GM23338 (cell line): ENCODE data around the gene TIAM1. TPM values are rescaled to one million over a fixed set of nuclear protein-coding genes. Genes with fewer than 3 reads are reported as not detected.

Experiments
- ATAC-seq: fragments of 200-7000 bp; cut with Tn5 transposase; 3 replicates; pipeline ENCODE4 v1.9.1; 2020
- DNase-seq: peaks from one replicate; pipeline ENCODE4 v3.0.0-alpha.2; 2015; ENCODE audit warnings: low spot score
- H2AFZ ChIP-seq: fragments of 200-600 bp; sonication (generic); 2 replicates; pipeline ENCODE4 v1.8.0; 2016; ENCODE audit warnings: antibody characterized with exemption, mild to moderate bottlenecking, moderate library complexity
- H3F3A ChIP-seq: fragments of 200-600 bp; sonication (generic); replicated peaks from 2 replicates; pipeline ENCODE4 v1.8.0; 2017; ENCODE audit warnings: antibody characterized with exemption, mixed run types, low read depth
- H3K27ac ChIP-seq: fragments of 200-600 bp; sonication (generic); 2 replicates; pipeline ENCODE4 v1.6.1; 2016; ENCODE audit warnings: low read depth
- H3K27me3 ChIP-seq: fragments of 200-600 bp; sonication (generic); 2 replicates; pipeline ENCODE4 v1.8.0; 2016; ENCODE audit warnings: mild to moderate bottlenecking, mixed run types, moderate library complexity; ENCODE audit not compliant: insufficient read depth
- H3K36me3 ChIP-seq: fragments of 200-600 bp; sonication (generic); 2 replicates; pipeline ENCODE4 v1.8.0; 2016; ENCODE audit warnings: mild to moderate bottlenecking; ENCODE audit not compliant: insufficient read depth
- H3K4me1 ChIP-seq: fragments of 200-600 bp; sonication (generic); 2 replicates; pipeline ENCODE4 v1.8.0; 2016; ENCODE audit warnings: mild to moderate bottlenecking, moderate library complexity; ENCODE audit not compliant: insufficient read depth
- H3K4me2 ChIP-seq: fragments of 200-600 bp; sonication (generic); 2 replicates; pipeline ENCODE4 v1.7.1; 2017; ENCODE audit warnings: mixed run types
- H3K4me3 ChIP-seq: fragments of 200-600 bp; sonication (generic); 2 replicates; pipeline ENCODE4 v1.6.1; 2016; ENCODE audit warnings: mixed run types
- H3K79me2 ChIP-seq: fragments of 200-600 bp; sonication (generic); replicated peaks from 2 replicates; pipeline ENCODE4 v1.8.0; 2017; ENCODE audit warnings: mild to moderate bottlenecking; ENCODE audit not compliant: insufficient read depth
- H3K9me2 ChIP-seq: fragments of 200-600 bp; sonication (generic); 2 replicates; pipeline ENCODE4 v1.8.0; 2017; ENCODE audit not compliant: insufficient read depth
- H4K20me1 ChIP-seq: fragments of 200-600 bp; sonication (generic); replicated peaks from 2 replicates; pipeline ENCODE4 v1.8.0; 2017; ENCODE audit warnings: mild to moderate bottlenecking; ENCODE audit not compliant: insufficient read depth
- H3K27ac Mint-ChIP-seq: 2 replicates; pipeline ENCODE4 v1.8.0; 2020; ENCODE audit warnings: inconsistent platforms, mild to moderate bottlenecking, moderate library complexity, mixed read lengths
- H3K27me3 Mint-ChIP-seq: 3 replicates; pipeline ENCODE4 v1.8.0; 2022; ENCODE audit warnings: low read depth, mild to moderate bottlenecking, moderate library complexity, mixed read lengths, inconsistent platforms; ENCODE audit not compliant: insufficient read depth, poor library complexity
- H3K36me3 Mint-ChIP-seq: 3 replicates; pipeline ENCODE4 v1.8.0; 2021; ENCODE audit warnings: low read depth, mild to moderate bottlenecking, inconsistent platforms, moderate library complexity, mixed read lengths
- H3K4me1 Mint-ChIP-seq: 3 replicates; pipeline ENCODE4 v1.8.0; 2020; ENCODE audit warnings: mild to moderate bottlenecking, inconsistent platforms, mixed read lengths
- H3K4me3 Mint-ChIP-seq: 3 replicates; pipeline ENCODE4 v1.8.0; 2021; ENCODE audit warnings: moderate library complexity, mild to moderate bottlenecking, inconsistent platforms, mixed read lengths
- H3K9me3 Mint-ChIP-seq: 3 replicates; pipeline ENCODE4 v1.8.0; 2020; ENCODE audit warnings: moderate library complexity, mild to moderate bottlenecking, inconsistent platforms, mixed read lengths
- CREB1 ChIP-seq: fragments of 250-450 bp; sonication (Bioruptor Pico); IDR thresholded peaks from 2 replicates; pipeline ENCODE4 v1.5.0; 2020; ENCODE audit warnings: low read depth, mild to moderate bottlenecking, moderate library complexity
- EZH2 ChIP-seq: fragments of 200-600 bp; sonication (generic); IDR thresholded peaks from one replicate; pipeline ENCODE4 v1.8.0; 2017; ENCODE audit warnings: antibody characterized with exemption, mild to moderate bottlenecking, low read depth; ENCODE audit not compliant: unreplicated experiment
- EZH2phosphoT487 ChIP-seq: fragments of 200-600 bp; sonication (generic); IDR thresholded peaks from one replicate; pipeline ENCODE4 v1.8.1; 2018; ENCODE audit warnings: antibody characterized with exemption; ENCODE audit not compliant: unreplicated experiment
- NANOG ChIP-seq: IDR thresholded peaks from 2 replicates; pipeline ENCODE4 v1.6.1; 2016; ENCODE audit warnings: antibody characterized with exemption, borderline replicate concordance
- POLR2AphosphoS5 ChIP-seq: IDR thresholded peaks from 2 replicates; pipeline ENCODE4 v1.6.1; 2016; ENCODE audit warnings: antibody characterized with exemption, low read depth
- STAT1 ChIP-seq: IDR thresholded peaks from one replicate; pipeline ENCODE4 v1.6.1; 2016; ENCODE audit warnings: antibody characterized with exemption; ENCODE audit not compliant: unreplicated experiment
- ZNF114 ChIP-seq: fragments of 250-450 bp; sonication (Bioruptor Pico); IDR thresholded peaks from 2 replicates; pipeline ENCODE4 v1.5.0; 2020; ENCODE audit warnings: mild to moderate bottlenecking, moderate library complexity
- ZNF331 ChIP-seq: fragments of 250-450 bp; sonication (Bioruptor Pico); IDR thresholded peaks from 2 replicates; pipeline ENCODE4 v1.5.0; 2020; ENCODE audit warnings: low read depth, mild to moderate bottlenecking, moderate library complexity
- polyA plus RNA-seq: library from polyadenylated mRNA; unstranded; fragments of >200 nt; fragmentation: Nextera tagmentation; extraction: Ambion mirVana; gene quantifications from 2 replicates; pipeline ENCODE4 v1.2.1, GENCODE V29; 2016
- total RNA-seq: library from RNA; depleted of rRNA; stranded (reverse); fragments of >200 nt; shearing (Covaris generic); gene quantifications from 2 replicates; pipeline ENCODE4 v1.2.3, GENCODE V29; 2014
- TF ChIP-seq, protein P1 (sequence below): IDR thresholded peaks from one replicate; pipeline ENCODE4 v1.6.1; 2018; ENCODE audit warnings: antibody characterized with exemption; ENCODE audit not compliant: unreplicated experiment
- TF ChIP-seq, protein P2 (sequence below), 2 experiments: fragments of 200-600 bp in 1 of 2; sonication (generic) in 1 of 2; conservative IDR thresholded peaks; 2 replicates each; pipeline versions ENCODE4 v1.5.1 to v1.6.1; 2016 to 2017; ENCODE audit warnings: antibody characterized with exemption in 2 of 2, low read depth in 2 of 2, mild to moderate bottlenecking in 2 of 2, moderate library complexity in 1 of 2
- TF ChIP-seq, protein P3 (sequence below): IDR thresholded peaks from 2 replicates; pipeline ENCODE4 v1.6.1; 2016; ENCODE audit warnings: antibody characterized with exemption

TIAM1 gene
- total and polyA plus RNA-seq, 2 experiments from 2014 or later, result 18.5 to 20.0 TPM

DNA sequence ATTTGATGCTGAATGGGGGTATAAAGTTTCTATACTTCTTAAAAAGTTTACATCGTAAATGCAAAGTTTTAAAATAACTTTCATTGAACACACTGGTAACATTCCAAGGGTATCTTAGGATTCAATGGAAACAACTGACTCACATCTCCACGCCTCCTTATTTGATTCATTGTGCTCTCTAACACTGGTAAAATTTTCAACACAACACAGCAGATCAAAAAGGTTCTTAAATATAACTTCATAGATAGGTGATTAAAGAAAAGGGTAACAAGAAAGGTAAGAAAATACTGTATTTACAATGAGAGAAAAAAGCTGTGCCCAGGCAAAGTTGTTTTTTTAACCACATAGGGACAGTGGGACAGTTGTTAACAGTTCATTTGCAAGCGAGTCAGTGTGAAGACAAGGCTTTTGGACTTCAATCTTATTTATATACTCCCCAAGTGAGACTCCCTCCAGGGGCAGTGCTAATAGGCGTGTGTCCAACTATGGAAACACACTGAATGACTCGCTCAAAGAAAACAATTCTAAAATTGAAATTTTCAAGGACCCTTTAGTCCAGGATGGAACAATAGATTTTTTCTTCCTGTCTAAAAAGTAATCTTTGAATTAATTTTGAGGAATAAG lies 140.5 kb downstream of the TIAM1 start (continued):
- TF ChIP-seq, protein P1, sequence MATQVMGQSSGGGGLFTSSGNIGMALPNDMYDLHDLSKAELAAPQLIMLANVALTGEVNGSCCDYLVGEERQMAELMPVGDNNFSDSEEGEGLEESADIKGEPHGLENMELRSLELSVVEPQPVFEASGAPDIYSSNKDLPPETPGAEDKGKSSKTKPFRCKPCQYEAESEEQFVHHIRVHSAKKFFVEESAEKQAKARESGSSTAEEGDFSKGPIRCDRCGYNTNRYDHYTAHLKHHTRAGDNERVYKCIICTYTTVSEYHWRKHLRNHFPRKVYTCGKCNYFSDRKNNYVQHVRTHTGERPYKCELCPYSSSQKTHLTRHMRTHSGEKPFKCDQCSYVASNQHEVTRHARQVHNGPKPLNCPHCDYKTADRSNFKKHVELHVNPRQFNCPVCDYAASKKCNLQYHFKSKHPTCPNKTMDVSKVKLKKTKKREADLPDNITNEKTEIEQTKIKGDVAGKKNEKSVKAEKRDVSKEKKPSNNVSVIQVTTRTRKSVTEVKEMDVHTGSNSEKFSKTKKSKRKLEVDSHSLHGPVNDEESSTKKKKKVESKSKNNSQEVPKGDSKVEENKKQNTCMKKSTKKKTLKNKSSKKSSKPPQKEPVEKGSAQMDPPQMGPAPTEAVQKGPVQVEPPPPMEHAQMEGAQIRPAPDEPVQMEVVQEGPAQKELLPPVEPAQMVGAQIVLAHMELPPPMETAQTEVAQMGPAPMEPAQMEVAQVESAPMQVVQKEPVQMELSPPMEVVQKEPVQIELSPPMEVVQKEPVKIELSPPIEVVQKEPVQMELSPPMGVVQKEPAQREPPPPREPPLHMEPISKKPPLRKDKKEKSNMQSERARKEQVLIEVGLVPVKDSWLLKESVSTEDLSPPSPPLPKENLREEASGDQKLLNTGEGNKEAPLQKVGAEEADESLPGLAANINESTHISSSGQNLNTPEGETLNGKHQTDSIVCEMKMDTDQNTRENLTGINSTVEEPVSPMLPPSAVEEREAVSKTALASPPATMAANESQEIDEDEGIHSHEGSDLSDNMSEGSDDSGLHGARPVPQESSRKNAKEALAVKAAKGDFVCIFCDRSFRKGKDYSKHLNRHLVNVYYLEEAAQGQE, result no peak
- TF ChIP-seq EZH2phosphoT487 (no peak), CREB1 (CRISPR knock-in tag) (no peak), ZNF114 (no peak), STAT1 (no peak), POLR2AphosphoS5 (no peak), NANOG (no peak), ZNF331 (CRISPR knock-in tag) (no peak)
- TF ChIP-seq, protein P2, sequence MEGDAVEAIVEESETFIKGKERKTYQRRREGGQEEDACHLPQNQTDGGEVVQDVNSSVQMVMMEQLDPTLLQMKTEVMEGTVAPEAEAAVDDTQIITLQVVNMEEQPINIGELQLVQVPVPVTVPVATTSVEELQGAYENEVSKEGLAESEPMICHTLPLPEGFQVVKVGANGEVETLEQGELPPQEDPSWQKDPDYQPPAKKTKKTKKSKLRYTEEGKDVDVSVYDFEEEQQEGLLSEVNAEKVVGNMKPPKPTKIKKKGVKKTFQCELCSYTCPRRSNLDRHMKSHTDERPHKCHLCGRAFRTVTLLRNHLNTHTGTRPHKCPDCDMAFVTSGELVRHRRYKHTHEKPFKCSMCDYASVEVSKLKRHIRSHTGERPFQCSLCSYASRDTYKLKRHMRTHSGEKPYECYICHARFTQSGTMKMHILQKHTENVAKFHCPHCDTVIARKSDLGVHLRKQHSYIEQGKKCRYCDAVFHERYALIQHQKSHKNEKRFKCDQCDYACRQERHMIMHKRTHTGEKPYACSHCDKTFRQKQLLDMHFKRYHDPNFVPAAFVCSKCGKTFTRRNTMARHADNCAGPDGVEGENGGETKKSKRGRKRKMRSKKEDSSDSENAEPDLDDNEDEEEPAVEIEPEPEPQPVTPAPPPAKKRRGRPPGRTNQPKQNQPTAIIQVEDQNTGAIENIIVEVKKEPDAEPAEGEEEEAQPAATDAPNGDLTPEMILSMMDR (conservative IDR thresholded peaks at IDR 0.05; ENCODE audit: low read depth in 2 of 2), result no peak

DNA sequence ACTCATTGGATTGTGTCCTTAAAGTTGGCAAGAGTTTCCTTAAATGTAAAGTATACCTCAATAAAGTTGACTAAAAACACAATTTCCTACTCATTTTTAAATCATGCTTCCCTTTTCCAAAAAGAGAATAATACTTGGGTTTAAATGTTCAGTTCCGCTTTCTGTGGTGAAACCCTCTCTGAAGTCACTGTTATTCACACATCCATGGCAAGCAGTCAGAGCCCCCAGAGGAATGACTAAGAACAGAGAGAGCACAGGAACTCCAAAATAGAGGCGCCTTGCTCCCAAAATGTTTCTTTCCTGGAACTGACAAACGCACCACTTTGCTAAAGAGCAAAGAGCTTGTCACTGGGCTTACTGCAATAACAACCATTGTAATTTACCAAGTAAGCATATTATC lies 142.5 kb downstream of the TIAM1 start:
- Histone ChIP-seq H3F3A (no peaks in the 10 kb centered on the region), H4K20me1 (no peaks in the 10 kb centered on the region), H3K9me2 (no peaks in the 10 kb centered on the region), H3K4me1 (no peaks in the 10 kb centered on the region), H3K79me2 (no peaks in the 10 kb centered on the region), H3K27me3 (no peaks in the 10 kb centered on the region), H3K27ac (no peak overlapping the region), H2AFZ (no peak overlapping the region), H3K4me2 (no peak overlapping the region), H3K4me3 (no peak overlapping the region), H3K36me3 (no peaks in the 10 kb centered on the region)
- H3K27me3 Mint-ChIP-seq, result no peaks in the 10 kb centered on the region
- no peaks in the 10 kb centered on the region; the same call in 2 of the 3 replicates for H3K36me3 Mint-ChIP-seq
- ATAC-seq (no peak), DNase-seq (no peak)
- no peak overlapping the region for H3K4me3 Mint-ChIP-seq
- no peak overlapping the region for H3K27ac Mint-ChIP-seq
- no peaks in the 10 kb centered on the region for H3K9me3 Mint-ChIP-seq
- H3K4me1 Mint-ChIP-seq, result no peaks in the 10 kb centered on the region; the same call in 2 of the 3 replicates
- TF ChIP-seq, protein P3, sequence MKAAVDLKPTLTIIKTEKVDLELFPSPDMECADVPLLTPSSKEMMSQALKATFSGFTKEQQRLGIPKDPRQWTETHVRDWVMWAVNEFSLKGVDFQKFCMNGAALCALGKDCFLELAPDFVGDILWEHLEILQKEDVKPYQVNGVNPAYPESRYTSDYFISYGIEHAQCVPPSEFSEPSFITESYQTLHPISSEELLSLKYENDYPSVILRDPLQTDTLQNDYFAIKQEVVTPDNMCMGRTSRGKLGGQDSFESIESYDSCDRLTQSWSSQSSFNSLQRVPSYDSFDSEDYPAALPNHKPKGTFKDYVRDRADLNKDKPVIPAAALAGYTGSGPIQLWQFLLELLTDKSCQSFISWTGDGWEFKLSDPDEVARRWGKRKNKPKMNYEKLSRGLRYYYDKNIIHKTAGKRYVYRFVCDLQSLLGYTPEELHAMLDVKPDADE, result no peak
- TF ChIP-seq, protein P1, result no peak
- TF ChIP-seq ZNF114 (no peak), STAT1 (no peak), POLR2AphosphoS5 (no peak), EZH2 (no peak)
- TF ChIP-seq, protein P2 (conservative IDR thresholded peaks at IDR 0.05; ENCODE audit: low read depth in 2 of 2), result no peak
